Testis (tissue), 3 donors: ENCODE results near the gene JMJD7. TPM values are rescaled to one million over a fixed set of nuclear protein-coding genes. Genes with fewer than 3 reads are reported as not detected.
"Not testable (repeated sequence)": the region's sequence is repeated elsewhere in the genome, so short reads cannot be mapped to it uniquely, and the experiment has no call there.

Source experiments
- DNase-seq: peaks from one replicate; pipeline ENCODE4 v3.0.0-alpha.2; 2019
- H3K27ac ChIP-seq, 2 donors: fragments of 200-600 bp; sonication (generic); one replicate each; pipeline ENCODE4 v1.5.1; 2019
- H3K27me3 ChIP-seq: fragments of 200-600 bp; sonication (generic); one replicate; pipeline ENCODE4 v1.5.1; 2019
- H3K36me3 ChIP-seq: fragments of 200-600 bp; sonication (generic); one replicate; pipeline ENCODE4 v1.5.1; 2017; ENCODE audit warnings: low read depth; ENCODE audit errors: missing control alignments
- H3K4me1 ChIP-seq: fragments of 200-600 bp; sonication (generic); one replicate; pipeline ENCODE4 v1.5.1; 2019
- H3K4me3 ChIP-seq, 2 donors: fragments of 200-600 bp; sonication (generic); one replicate each; pipeline ENCODE4 v1.5.1; 2017 to 2019
- H3K9me3 ChIP-seq: fragments of 200-600 bp; sonication (generic); one replicate; pipeline ENCODE4 v1.5.1; 2017
- CTCF ChIP-seq, 3 experiments: fragments of 450-650 bp in 2 of 3; fragments of 200-600 bp in 1 of 3; sonication (generic) in 1 of 3; IDR thresholded peaks; one replicate each; pipeline ENCODE4 v1.5.1; 2016 to 2019; ENCODE audit warnings: antibody characterized with exemption in 3 of 3, mild to moderate bottlenecking in 2 of 3, moderate library complexity in 1 of 3
- POLR2A ChIP-seq: fragments of 450-650 bp; IDR thresholded peaks from one replicate; pipeline ENCODE4 v1.6.1; 2017; ENCODE audit warnings: antibody characterized with exemption, mild to moderate bottlenecking, moderate library complexity
- WGBS, 2 donors: methylation state at CpG; one replicate each; pipeline ENCODE4 v1.1.5; 2018; 5-methylcytosine and 5-hydroxymethylcytosine counted together
- intact Hi-C: fragments of 100-400 bp; cut with DNase I; formaldehyde crosslinking; loops from one replicate; pipeline ENCODE4 v1.15.1; 2023; ENCODE audit warnings: low total_unique reads
- polyA plus RNA-seq: library from polyadenylated mRNA; stranded (reverse); fragments of 350-450 nt; fragmentation: Illumina TruSeq; extraction: RNeasy Lipid Tissue Mini Kit (QIAGEN cat#74804); gene quantifications from one replicate; pipeline ENCODE4 v1.2.3, GENCODE V29; 2014; ENCODE audit warnings: low read depth, low replicate concordance; ENCODE audit not compliant: insufficient read depth
- total RNA-seq, 2 donors: library from RNA; depleted of rRNA; stranded (reverse); fragments of >200 nt; gene quantifications; one replicate each; pipeline ENCODE4 v1.2.3, GENCODE V29; 2016

The JMJD7 gene
- total and polyA plus RNA-seq, 3 donors from 2014 or later = 10.5 to 21.6 (median 18.6) TPM

GRCh38 chr15:41825572-41826535 is 2.0 kb upstream of the JMJD7 start:
- Histone ChIP-seq H3K27me3 (no peaks in the 10 kb centered on the region), H3K4me1 (peaks cover 13% of the 10 kb centered on the region), H3K27ac (no peak overlapping the region), H3K4me3 (no peak overlapping the region), H3K9me3 (no peaks in the 10 kb centered on the region), H3K36me3 (no peaks in the 10 kb centered on the region)
- intact Hi-C loops = no loop called here
- no peak for DNase-seq
- 81 to 83% methylated on average over 12 to 13 of the region's 13 CpGs for WGBS, 2 donors
- TF ChIP-seq POLR2A = no peak
- peak in 1 of 3 experiments; percentile 8 for TF ChIP-seq CTCF (IDR thresholded peaks at IDR 0.05)

GRCh38 chr15:41827290-41827879 is 507 bp upstream of the JMJD7 start:
- intact Hi-C loops = no loop called here
- H3K4me1 ChIP-seq = peaks cover 13% of the 10 kb centered on the region
- WGBS, 2 donors = 5 to 7% methylated on average over 29 to 37 of the region's 37 CpGs
- no peaks in the 10 kb centered on the region for H3K27me3 ChIP-seq
- no peaks in the 10 kb centered on the region for H3K9me3 ChIP-seq
- H3K27ac ChIP-seq = peak overlapping the region in 1 of 2 donors; percentile 88
- no peak for TF ChIP-seq CTCF (IDR thresholded peaks at IDR 0.05)
- TF ChIP-seq POLR2A = no peak
- DNase-seq = no peak
- no peaks in the 10 kb centered on the region for H3K36me3 ChIP-seq
- H3K4me3 ChIP-seq = peak overlapping the region; percentile 69 to 71

- H3K36me3 ChIP-seq = no peaks in the 10 kb centered on the region
- intact Hi-C loops = no loop called here
- H3K27me3 ChIP-seq = no peaks in the 10 kb centered on the region
- H3K9me3 ChIP-seq = no peaks in the 10 kb centered on the region
- H3K27ac ChIP-seq = peak overlapping the region in 1 of 2 donors; percentile 88
- 7 to 8% methylated on average over 6 of the region's 6 CpGs for WGBS, 2 donors
- DNase-seq = no peak
- TF ChIP-seq POLR2A (no peak), CTCF (IDR thresholded peaks at IDR 0.05) (no peak)
- peak overlapping the region; percentile 69 to 71 for H3K4me3 ChIP-seq
- peaks cover 13% of the 10 kb centered on the region for H3K4me1 ChIP-seq
Measured at GRCh38 chr15:41828807-41829141, 882 bp downstream of the JMJD7 start.

- H3K27ac ChIP-seq = no peak overlapping the region
- DNase-seq = no peak
- no peak for TF ChIP-seq CTCF (IDR thresholded peaks at IDR 0.05)
- no peak for TF ChIP-seq POLR2A
- peaks cover 13% of the 10 kb centered on the region for H3K4me1 ChIP-seq
- no peaks in the 10 kb centered on the region for H3K9me3 ChIP-seq
- no peaks in the 10 kb centered on the region for H3K36me3 ChIP-seq
- H3K4me3 ChIP-seq = no peak overlapping the region
- intact Hi-C loops = no loop called here
- WGBS, 2 donors = 92 to 93% methylated on average over 12 to 13 of the region's 13 CpGs
- H3K27me3 ChIP-seq = no peaks in the 10 kb centered on the region
Measured at GRCh38 chr15:41829959-41830646, 2.2 kb downstream of the JMJD7 start.

- DNase-seq, H3K27me3 ChIP-seq, H3K27ac ChIP-seq, H3K9me3 ChIP-seq, H3K36me3 ChIP-seq, intact Hi-C loops, H3K4me3 ChIP-seq: not testable (repeated sequence)
- peaks cover 13% of the 10 kb centered on the region for H3K4me1 ChIP-seq
- 85 to 96% methylated on average over 4 of the region's 4 CpGs for WGBS, 2 donors
Measured at GRCh38 chr15:41831291-41831690, 3.4 kb downstream of the JMJD7 start.
